ENCODE results near the gene KARS1.

Gene KARS1

GRCh38 chr16:75579281-75579834 lies 68.1 kb downstream of the KARS1 start:
- DNase-seq (ENCODE audit: low read depth): no peak

- no peak for DNase-seq (ENCODE audit: low read depth)
These were observed 68.7 kb downstream of the KARS1 start for GRCh38 chr16:75578725-75579124.

GRCh38 chr16:75578212-75578611 lies 69.3 kb downstream of the KARS1 start:
- DNase-seq (ENCODE audit: low read depth): no peak

Data from stimulated activated CD8-positive, alpha-beta memory T cell treated with anti-CD3 and anti-CD28 coated beads, Interleukin-12 subunit alpha, Interleukin-12 subunit beta, amount 100 ng/mL, for 4 hours (primary cell).